ENCODE results near the gene SCGB1A1.
"Not testable (repeated sequence)": the region's sequence is repeated elsewhere in the genome, so short reads cannot be mapped to it uniquely, and the experiment has no call there.

The SCGB1A1 gene

DNA sequence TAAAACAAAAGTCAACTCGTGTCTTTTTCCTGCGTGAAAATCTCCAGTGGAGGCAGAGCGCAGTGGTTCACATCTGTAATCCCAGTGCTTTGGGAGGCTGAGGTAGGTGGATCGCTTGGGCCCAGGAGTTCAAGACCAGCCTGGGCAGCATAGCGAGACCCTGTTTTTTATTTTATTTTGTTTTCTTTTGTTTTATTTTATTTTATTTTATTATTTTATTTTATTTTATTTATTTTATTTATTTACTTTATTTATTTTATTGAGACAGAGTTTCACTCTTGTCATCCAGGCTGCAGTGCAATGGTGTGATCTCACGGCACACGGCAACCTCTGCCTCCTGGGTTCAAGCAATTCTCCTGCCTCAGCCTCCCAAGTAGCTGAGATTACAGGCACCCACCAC, 31.1 kb downstream of the SCGB1A1 start:
- DNase-seq (ENCODE audit: low read depth): not testable (repeated sequence)

- DNase-seq (ENCODE audit: low read depth): no peak
Observed at GRCh38 chr11:62450543-62451240, 31.9 kb downstream of the SCGB1A1 start.

DNA sequence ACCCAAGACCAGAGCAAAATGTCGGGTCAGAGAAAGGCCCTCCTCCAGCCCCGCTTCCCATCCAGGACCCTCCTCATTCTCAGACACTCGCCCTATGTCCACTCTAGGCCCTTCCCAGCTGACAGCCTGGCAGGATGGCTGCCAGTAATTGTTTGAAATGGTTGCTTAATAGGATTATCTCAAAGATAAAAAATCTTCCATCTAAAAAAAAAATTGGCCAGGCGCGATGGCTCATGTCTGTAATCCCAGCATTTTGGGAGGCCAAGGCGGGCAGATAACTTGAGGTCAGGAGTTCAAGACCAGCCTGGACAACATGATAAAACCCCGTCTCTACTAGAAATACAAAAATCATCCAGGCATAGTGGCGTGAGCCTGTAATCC, 32.4 kb downstream of the SCGB1A1 start:
- DNase-seq (ENCODE audit: low read depth): no peak

- no peak for DNase-seq (ENCODE audit: low read depth)
Observed at GRCh38 chr11:62452261-62452660, 33.4 kb downstream of the SCGB1A1 start.

GRCh38 chr11:62452839-62453468, 34.1 kb downstream of the SCGB1A1 start:
- no peak for DNase-seq (ENCODE audit: low read depth)

GRCh38 chr11:62456630-62457029, 37.8 kb downstream of the SCGB1A1 start:
- DNase-seq (ENCODE audit: low read depth): no peak

GRCh38 chr11:62457478-62457877, 38.6 kb downstream of the SCGB1A1 start:
- no peak for DNase-seq (ENCODE audit: low read depth)

DNA sequence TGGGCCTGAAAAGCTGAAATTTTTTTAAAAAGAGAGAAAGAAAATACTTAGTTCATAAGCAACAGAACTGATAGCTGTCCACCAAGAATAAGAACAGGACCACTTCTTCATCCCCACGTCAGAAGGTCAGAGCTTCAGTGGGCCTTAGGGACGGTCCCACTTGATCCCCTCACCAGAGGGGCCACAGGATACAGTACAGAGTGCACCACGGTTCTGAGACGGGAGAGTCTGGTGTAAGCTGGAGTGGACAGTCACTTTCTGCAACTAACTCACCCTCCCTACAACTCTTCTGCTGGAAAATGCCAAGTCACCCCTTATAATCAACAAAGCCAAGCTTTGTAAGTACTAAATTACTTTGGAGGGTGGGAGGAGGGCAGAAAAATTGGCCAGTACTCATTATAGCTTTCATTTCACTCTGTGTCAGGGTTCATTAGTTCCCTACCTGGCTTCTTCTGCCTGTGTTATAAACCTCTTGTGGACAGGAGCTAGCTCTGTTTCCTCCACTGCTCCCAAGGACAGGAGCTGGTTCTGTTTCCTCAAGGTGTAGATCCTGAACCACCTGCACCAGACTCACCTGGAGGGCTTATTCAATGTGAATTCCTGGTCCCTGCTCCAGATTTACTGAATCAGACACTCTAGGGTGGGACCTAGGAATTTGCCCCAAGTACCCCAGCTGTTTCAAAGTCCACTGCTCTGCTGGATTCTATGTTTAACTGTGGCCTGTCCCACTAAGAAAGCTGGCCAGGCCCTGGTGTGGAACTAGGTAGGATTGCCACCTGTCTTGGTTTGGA, 39.6 kb downstream of the SCGB1A1 start:
- DNase-seq (ENCODE audit: low read depth): no peak

DNA sequence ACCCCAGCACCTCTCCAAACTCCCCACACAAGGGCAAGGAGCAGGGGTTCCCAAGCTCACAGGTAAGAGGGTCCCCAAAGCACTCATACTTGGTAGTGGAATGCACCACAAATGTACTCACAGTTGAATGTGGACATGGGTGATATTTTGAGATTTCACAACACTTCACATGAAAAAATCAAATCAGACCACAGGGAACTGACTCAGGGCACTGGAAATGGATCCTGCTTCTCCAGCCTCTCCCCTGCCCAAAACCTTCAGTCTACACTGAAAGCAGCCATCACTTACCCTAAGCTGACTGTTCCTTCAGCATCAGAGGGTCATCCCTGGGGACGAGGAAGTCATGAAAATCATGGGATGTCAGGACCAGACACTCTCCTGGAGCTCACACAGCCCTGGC, 40.2 kb downstream of the SCGB1A1 start:
- DNase-seq (ENCODE audit: low read depth): no peak

DNA sequence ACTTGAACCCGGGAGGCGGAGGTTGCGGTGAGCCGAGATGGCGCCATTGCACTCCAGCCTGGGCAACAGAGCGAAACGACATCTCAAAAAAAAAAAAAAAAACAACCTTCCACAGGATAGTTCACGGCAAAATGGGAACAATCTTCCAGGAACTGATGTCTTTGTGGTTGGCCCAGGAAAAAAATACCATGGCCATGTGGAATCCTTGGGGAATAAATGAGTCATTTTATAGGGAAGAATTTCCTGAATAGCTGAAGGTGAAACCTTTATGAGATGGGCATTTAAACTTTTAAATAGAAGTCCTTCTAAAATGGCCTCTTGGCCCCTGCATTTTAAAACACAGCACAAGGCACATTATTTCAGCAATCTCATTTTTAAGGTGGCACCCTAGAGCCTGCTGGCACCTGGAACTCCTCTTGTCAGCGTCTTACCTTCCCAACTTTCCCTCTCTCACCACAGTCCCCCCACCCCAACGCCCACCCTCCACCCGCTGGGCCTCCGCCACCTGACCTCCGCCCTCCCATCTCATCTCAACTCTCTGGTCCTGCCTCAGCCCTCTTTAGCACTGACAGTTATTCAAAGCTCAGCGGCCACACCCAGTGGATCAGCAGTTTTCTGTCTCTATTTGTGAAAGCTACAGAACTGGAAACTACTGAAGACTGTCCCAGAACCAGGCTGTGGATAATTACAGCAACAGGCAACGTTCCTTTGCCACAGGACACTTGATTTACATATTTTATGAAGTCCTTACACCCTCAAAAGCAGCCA, 43.1 kb downstream of the SCGB1A1 start:
- no peak for DNase-seq (ENCODE audit: low read depth)

DNA sequence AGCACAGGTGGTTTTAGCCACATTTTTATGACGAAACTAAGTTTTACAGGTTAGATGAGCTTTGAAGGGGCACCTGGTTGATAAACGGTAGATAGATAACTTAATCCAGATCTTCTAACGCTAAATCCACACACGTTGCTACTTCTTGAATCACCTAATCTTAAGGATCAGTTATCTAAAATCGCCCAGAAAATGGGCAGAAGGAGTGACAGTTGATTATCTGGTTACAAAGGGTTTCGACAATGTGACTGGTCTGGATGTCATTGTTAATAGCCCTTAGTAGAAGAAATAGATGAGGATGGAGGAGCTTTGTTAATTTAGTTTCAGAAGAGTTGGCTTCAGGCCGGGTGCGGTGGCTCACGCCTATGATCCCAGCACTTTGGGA, 43.7 kb downstream of the SCGB1A1 start:
- no peak for DNase-seq (ENCODE audit: low read depth)

GRCh38 chr11:62463121-62463542, 44.3 kb downstream of the SCGB1A1 start:
- DNase-seq (ENCODE audit: low read depth): no peak

- no peak for DNase-seq (ENCODE audit: low read depth)
Observed at GRCh38 chr11:62464655-62465054, 45.8 kb downstream of the SCGB1A1 start.

- no peak for DNase-seq (ENCODE audit: low read depth)
Observed at GRCh38 chr11:62466444-62466843, 47.6 kb downstream of the SCGB1A1 start.

DNA sequence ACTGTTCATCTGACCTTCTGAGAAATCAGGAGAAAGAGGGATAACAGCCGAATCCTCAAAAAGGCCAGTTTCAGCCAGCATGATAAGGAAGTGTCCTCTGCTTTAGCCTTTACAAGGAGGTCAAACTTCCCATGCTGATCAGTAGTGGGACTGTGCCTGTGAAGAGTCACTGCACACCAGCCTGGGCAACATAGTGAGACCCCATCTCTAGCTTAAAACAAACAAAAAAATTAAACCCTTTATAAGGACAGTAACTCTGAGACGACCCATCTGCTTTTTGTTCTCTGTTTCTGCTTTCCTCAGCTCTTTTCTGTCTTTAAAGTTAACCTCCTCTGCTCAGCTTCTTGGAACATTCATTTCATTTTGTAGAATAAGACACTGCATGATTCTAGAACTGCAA, 49.7 kb downstream of the SCGB1A1 start:
- no peak for DNase-seq (ENCODE audit: low read depth)

DNA sequence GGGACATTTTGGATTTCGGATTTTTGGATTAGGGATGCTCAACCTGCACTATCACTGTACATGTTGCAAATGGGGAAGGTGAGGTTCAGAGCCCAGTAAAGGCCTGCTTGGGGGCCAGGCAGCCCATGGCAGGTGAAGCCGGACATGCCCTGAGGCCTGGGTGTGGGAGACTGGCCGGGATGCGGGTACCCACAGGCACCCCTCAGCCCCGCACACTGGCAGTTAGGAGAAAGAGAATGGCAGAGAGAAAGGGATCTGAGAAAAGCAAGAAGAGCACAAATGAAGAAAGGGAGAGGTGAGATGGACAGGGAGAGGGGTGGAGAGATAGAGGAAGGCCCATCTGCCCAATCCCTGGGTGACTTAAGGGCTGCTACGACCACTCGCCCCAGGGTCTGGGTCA, 52.8 kb downstream of the SCGB1A1 start:
- no peak for DNase-seq (ENCODE audit: low read depth)

DNA sequence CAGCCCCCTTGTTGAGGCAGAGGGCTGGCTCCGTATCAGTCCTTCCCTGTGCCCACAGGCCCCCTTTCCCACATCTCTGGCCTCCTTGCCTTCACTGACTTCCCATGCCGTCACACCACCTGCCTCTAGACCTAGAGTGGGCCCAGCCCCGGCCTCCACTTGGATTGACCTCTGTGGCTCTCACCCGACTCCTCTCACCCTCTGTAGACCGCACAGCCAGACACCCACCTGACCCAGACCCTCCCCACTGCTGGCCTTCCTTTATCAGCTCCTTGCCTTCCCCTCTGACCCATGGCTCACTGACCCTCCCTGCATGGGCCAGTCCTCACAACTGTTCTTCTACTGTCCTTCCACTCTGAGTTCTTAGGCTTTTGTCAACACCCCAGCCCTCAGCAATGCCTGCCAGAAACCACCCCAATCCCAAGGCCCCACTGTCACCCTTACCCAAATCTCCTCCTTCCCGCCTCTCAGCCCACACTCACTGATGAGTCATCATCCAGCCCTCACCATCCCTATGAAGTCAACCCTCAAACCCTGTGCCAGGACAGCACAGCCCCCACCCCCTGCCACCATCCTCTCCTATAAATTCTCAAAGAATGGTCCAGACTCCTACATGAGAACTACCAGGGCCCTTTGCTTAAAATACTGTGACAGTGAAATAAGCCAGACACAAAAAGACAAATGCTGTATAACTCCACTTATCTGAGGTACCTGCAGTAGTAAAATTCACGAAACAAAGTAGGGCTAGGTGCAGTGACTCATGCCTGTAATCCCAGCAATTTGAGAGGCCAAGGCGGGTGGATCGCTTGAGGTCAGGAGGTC, 53.4 kb downstream of the SCGB1A1 start:
- no peak for DNase-seq (ENCODE audit: low read depth)
